H1 (cell line): Measurements from ENCODE around the gene ATP5MC2. TPM values are rescaled to one million over a fixed set of nuclear protein-coding genes. Genes with fewer than 3 reads are reported as not detected.

Experiments used
- CTCF ChIA-PET: fragments of 300-600 bp; sonication (Branson Sonifier 250); formaldehyde crosslinking; loops from one replicate; lab custom pipeline; 2021; ENCODE audit not compliant: partially characterized antibody; lab: Charles Lee
- POLR2A ChIA-PET: fragments of 300-600 bp; sonication (Branson Sonifier 250); formaldehyde crosslinking; loops from one replicate; lab custom pipeline; 2021; ENCODE audit warnings: inconsistent platforms; ENCODE audit not compliant: partially characterized antibody; lab: Charles Lee
- DNase-seq, 2 experiments: peaks; one replicate each; pipeline versions ENCODE4 v3.0.0 to v3.0.0-alpha.2; 2010 to 2022; ENCODE audit warnings: low spot score in 2 of 2, low read depth in 1 of 2, mixed read lengths in 1 of 2
- FAIRE-seq: peaks from 2 replicates; lab custom pipeline; 2011; peaks lifted over from hg19 to GRCh38; lab: Jason Lieb, UNC
- H2AFZ ChIP-seq: 2 replicates; pipeline ENCODE4 v1.8.1; 2012; ENCODE audit warnings: low read length, inconsistent platforms
- H2AK5ac ChIP-seq: 2 replicates; pipeline ENCODE4 v1.6.1; 2013; ENCODE audit warnings: low read depth, low read length
- H2BK120ac ChIP-seq: replicated peaks from 2 replicates; pipeline ENCODE3; 2013; ENCODE audit warnings: low read depth, low read length, inconsistent platforms
- H2BK12ac ChIP-seq: 2 replicates; pipeline ENCODE4 v1.6.1; 2013; ENCODE audit warnings: low read depth, low read length
- H2BK15ac ChIP-seq: 2 replicates; pipeline ENCODE4 v1.6.1; 2013; ENCODE audit warnings: low read length
- H2BK20ac ChIP-seq: 2 replicates; pipeline ENCODE4 v1.6.1; 2013; ENCODE audit warnings: low read length
- H2BK5ac ChIP-seq: 2 replicates; pipeline ENCODE4 v1.6.1; 2013; ENCODE audit warnings: low read depth, low read length
- H3K14ac ChIP-seq: 2 replicates; pipeline ENCODE4 v1.6.1; 2013; ENCODE audit warnings: inconsistent platforms; ENCODE audit not compliant: insufficient read length
- H3K18ac ChIP-seq: 2 replicates; pipeline ENCODE4 v1.6.1; 2013; ENCODE audit warnings: low read length; ENCODE audit errors: extremely low read depth
- H3K23ac ChIP-seq: 2 replicates; pipeline ENCODE4 v1.6.1; 2013; ENCODE audit warnings: inconsistent platforms; ENCODE audit not compliant: insufficient read length
- H3K23me2 ChIP-seq: 2 replicates; pipeline ENCODE4 v1.6.1; 2013; ENCODE audit warnings: low read depth, low read length
- H3K27ac ChIP-seq: 2 replicates; pipeline ENCODE4 v1.6.1; 2011; ENCODE audit warnings: low read depth, low read length, inconsistent platforms
- H3K27me3 ChIP-seq, 4 experiments: replicated peaks in 1 of 4; 1 replicate in 1 of 4; 2 replicates in 3 of 4; pipeline versions ENCODE4 v1.6.1 to v1.8.1; 2011 to 2013; ENCODE audit warnings: low read length in 3 of 4, mild to moderate bottlenecking in 3 of 4, inconsistent platforms in 2 of 4, mixed read lengths in 2 of 4, moderate library complexity in 1 of 4; ENCODE audit not compliant: control insufficient read depth in 3 of 4, insufficient read depth in 3 of 4; ENCODE audit errors: extremely low read depth in 1 of 4
- H3K36me3 ChIP-seq, 4 experiments: 2 replicates each; pipeline versions ENCODE4 v1.6.1 to v1.8.1; 2011 to 2013; ENCODE audit warnings: mild to moderate bottlenecking in 4 of 4, low read length in 3 of 4, moderate library complexity in 2 of 4, control low read depth in 1 of 4, inconsistent platforms in 1 of 4; ENCODE audit not compliant: insufficient read depth in 4 of 4, control insufficient read depth in 2 of 4
- H3K4ac ChIP-seq: replicated peaks from 2 replicates; pipeline ENCODE3; 2013; ENCODE audit warnings: low read length, low read depth, mixed read lengths, inconsistent platforms; ENCODE audit not compliant: insufficient read length
- H3K4me1 ChIP-seq, 4 experiments: replicated peaks in 1 of 4; 1 replicate in 1 of 4; 2 replicates in 3 of 4; pipeline versions ENCODE4 v1.6.1 to v1.8.1; 2011 to 2013; ENCODE audit warnings: low read length in 3 of 4, inconsistent platforms in 2 of 4, mixed read lengths in 1 of 4; ENCODE audit not compliant: insufficient read depth in 4 of 4, control insufficient read depth in 3 of 4
- H3K4me2 ChIP-seq, 2 experiments: 2 replicates each; pipeline versions ENCODE4 v1.6.1 to v1.8.1; 2011 to 2013; ENCODE audit warnings: low read depth in 2 of 2, low read length in 2 of 2, control low read depth in 1 of 2, inconsistent platforms in 1 of 2, mild to moderate bottlenecking in 1 of 2; ENCODE audit not compliant: insufficient read depth in 1 of 2
- H3K4me3 ChIP-seq, 4 experiments: fragments of 200-600, 300-600 bp in 1 of 4; sonication (generic), shearing (Covaris generic), sonication (Bioruptor Twin) in 1 of 4; 2 replicates each; pipeline versions ENCODE4 v1.5.1 to v1.8.1; 2011 to 2016; ENCODE audit warnings: low read length in 4 of 4, low read depth in 3 of 4, control low read depth in 2 of 4, inconsistent platforms in 2 of 4, mild to moderate bottlenecking in 2 of 4, mixed read lengths in 1 of 4, moderate library complexity in 1 of 4; ENCODE audit not compliant: insufficient read depth in 2 of 4; ENCODE audit errors: extremely low read depth in 1 of 4
- H3K56ac ChIP-seq: replicated peaks from 2 replicates; pipeline ENCODE3; 2013; ENCODE audit warnings: low read depth, mild to moderate bottlenecking, mixed read lengths, low read length, inconsistent platforms; ENCODE audit not compliant: insufficient read length
- H3K79me1 ChIP-seq: 2 replicates; pipeline ENCODE4 v1.6.1; 2013; ENCODE audit warnings: low read depth, low read length, control low read depth
- H3K79me2 ChIP-seq, 2 experiments: 2 replicates each; pipeline versions ENCODE4 v1.6.1 to v1.8.1; 2012 to 2013; ENCODE audit warnings: low read length in 2 of 2, mild to moderate bottlenecking in 2 of 2, inconsistent platforms in 1 of 2; ENCODE audit not compliant: insufficient read depth in 2 of 2, control insufficient read depth in 1 of 2
- H3K9ac ChIP-seq, 4 experiments: replicated peaks in 1 of 4; 1 replicate in 1 of 4; 2 replicates in 3 of 4; pipeline versions ENCODE4 v1.6.1 to v1.8.1; 2011 to 2013; ENCODE audit warnings: low read depth in 3 of 4, low read length in 3 of 4, control low read depth in 2 of 4, mild to moderate bottlenecking in 2 of 4, moderate library complexity in 2 of 4, inconsistent platforms in 1 of 4; ENCODE audit errors: extremely low read depth in 1 of 4
- H3K9me3 ChIP-seq, 2 experiments: 2 replicates each; pipeline versions ENCODE4 v1.6.1 to v1.8.1; 2012 to 2013; ENCODE audit warnings: mild to moderate bottlenecking in 2 of 2, moderate library complexity in 2 of 2, control low read depth in 1 of 2, inconsistent platforms in 1 of 2, low read depth in 1 of 2, low read length in 1 of 2, mixed read lengths in 1 of 2; ENCODE audit not compliant: insufficient read depth in 2 of 2
- H4K20me1 ChIP-seq, 2 experiments: replicated peaks in 1 of 2; 2 replicates each; pipeline versions ENCODE3 to v1.8.1; 2011 to 2013; ENCODE audit warnings: inconsistent platforms in 2 of 2, low read length in 2 of 2, mild to moderate bottlenecking in 1 of 2; ENCODE audit not compliant: insufficient read depth in 2 of 2, control insufficient read depth in 1 of 2
- H4K5ac ChIP-seq: 2 replicates; pipeline ENCODE4 v1.6.1; 2013; ENCODE audit warnings: low read length, low read depth, mixed read lengths, inconsistent platforms; ENCODE audit not compliant: insufficient read length
- H4K8ac ChIP-seq: 2 replicates; pipeline ENCODE4 v1.8.0; 2013; ENCODE audit warnings: mild to moderate bottlenecking, moderate library complexity, low read length, inconsistent platforms; ENCODE audit not compliant: insufficient read depth; ENCODE audit errors: extremely low read depth
- H4K91ac ChIP-seq: replicated peaks from 2 replicates; pipeline ENCODE3; 2013; ENCODE audit warnings: low read length, mixed read lengths, inconsistent platforms; ENCODE audit not compliant: insufficient read length
- EP300 ChIP-seq, 2 experiments: IDR thresholded peaks; 1 replicate in 1 of 2; 2 replicates in 1 of 2; pipeline ENCODE4 v1.6.1; 2011 to 2012; ENCODE audit warnings: low read depth in 2 of 2, low read length in 2 of 2, mild to moderate bottlenecking in 2 of 2, borderline replicate concordance in 1 of 2, inconsistent platforms in 1 of 2, moderate library complexity in 1 of 2
- GTF2F1 ChIP-seq: IDR thresholded peaks from 2 replicates; pipeline ENCODE4 v1.6.1; 2012; ENCODE audit warnings: low read depth, low read length, improper control_type of control experiment, borderline replicate concordance
- RAD21 ChIP-seq, 2 experiments: IDR thresholded peaks in 1 of 2; conservative IDR thresholded peaks in 1 of 2; 2 replicates each; pipeline ENCODE4 v1.6.1; 2011; ENCODE audit warnings: low read depth in 2 of 2, low read length in 2 of 2, improper control_type of control experiment in 1 of 2, inconsistent platforms in 1 of 2, mild to moderate bottlenecking in 1 of 2, moderate library complexity in 1 of 2
- RFX5 ChIP-seq: IDR thresholded peaks from 2 replicates; pipeline ENCODE4 v1.6.1; 2011; ENCODE audit warnings: low read depth, low read length, improper control_type of control experiment, borderline replicate concordance
- TEAD4 ChIP-seq: IDR thresholded peaks from 2 replicates; pipeline ENCODE4 v1.6.1; 2012; ENCODE audit warnings: low read depth, low read length, inconsistent platforms, mixed read lengths
- WGBS, 2 experiments: shearing (Covaris generic) in 1 of 2; methylation state at CpG; one replicate each; pipeline versions ENCODE4 v1.1.6 to v1.1.7; 2013 to 2015; ENCODE audit warnings: low lambda C conversion rate in 2 of 2, mixed read lengths in 2 of 2, inconsistent platforms in 1 of 2, low coverage in 1 of 2, missing lambda C conversion rate in 1 of 2; ENCODE audit not compliant: insufficient replicate concordance in 2 of 2, insufficient coverage in 1 of 2, insufficient read length in 1 of 2; ENCODE audit errors: extremely low coverage in 1 of 2, missing lambda C conversion rate in 1 of 2; 5-methylcytosine and 5-hydroxymethylcytosine counted together
- polyA plus RNA-seq, 7 experiments: library from polyadenylated mRNA; depleted of rRNA in 3 of 7; stranded (reverse) in 5 of 7; unstranded in 2 of 7; fragments of >200 nt in 5 of 7; fragments of 200-250 nt in 2 of 7; gene quantifications; 1 replicate in 5 of 7; 2 replicates in 1 of 7; 4 replicates in 1 of 7; pipeline versions ENCODE4 v1.2.1 to v1.2.3, GENCODE V29; 2011 to 2013; ENCODE audit warnings: missing spikeins in 2 of 7, mixed read lengths in 2 of 7
- total RNA-seq: library from RNA; stranded (reverse); fragmentation: NEBNext Ultra II Directional; extraction: Animal tissue kit (Norgen Biotek cat#: 25700); gene quantifications from 2 replicates; pipeline ENCODE4 v1.2.1, GENCODE V29; 2021
- TF ChIP-seq, protein P1 (sequence below), 3 experiments: IDR thresholded peaks; 1 replicate in 2 of 3; 2 replicates in 1 of 3; pipeline versions ENCODE4 v1.5.1 to v1.6.1; 2011; ENCODE audit warnings: low read length in 3 of 3, mild to moderate bottlenecking in 3 of 3, inconsistent platforms in 2 of 3, low read depth in 1 of 3, moderate library complexity in 1 of 3; ENCODE audit not compliant: insufficient read depth in 1 of 3; ENCODE audit errors: control extremely low read depth in 1 of 3

The ATP5MC2 gene
- total and polyA plus RNA-seq, 2 of the 8 experiments (the other 6 are each of a cell fraction or from before 2014, with no cell fraction given): 408 to 952 TPM

DNA sequence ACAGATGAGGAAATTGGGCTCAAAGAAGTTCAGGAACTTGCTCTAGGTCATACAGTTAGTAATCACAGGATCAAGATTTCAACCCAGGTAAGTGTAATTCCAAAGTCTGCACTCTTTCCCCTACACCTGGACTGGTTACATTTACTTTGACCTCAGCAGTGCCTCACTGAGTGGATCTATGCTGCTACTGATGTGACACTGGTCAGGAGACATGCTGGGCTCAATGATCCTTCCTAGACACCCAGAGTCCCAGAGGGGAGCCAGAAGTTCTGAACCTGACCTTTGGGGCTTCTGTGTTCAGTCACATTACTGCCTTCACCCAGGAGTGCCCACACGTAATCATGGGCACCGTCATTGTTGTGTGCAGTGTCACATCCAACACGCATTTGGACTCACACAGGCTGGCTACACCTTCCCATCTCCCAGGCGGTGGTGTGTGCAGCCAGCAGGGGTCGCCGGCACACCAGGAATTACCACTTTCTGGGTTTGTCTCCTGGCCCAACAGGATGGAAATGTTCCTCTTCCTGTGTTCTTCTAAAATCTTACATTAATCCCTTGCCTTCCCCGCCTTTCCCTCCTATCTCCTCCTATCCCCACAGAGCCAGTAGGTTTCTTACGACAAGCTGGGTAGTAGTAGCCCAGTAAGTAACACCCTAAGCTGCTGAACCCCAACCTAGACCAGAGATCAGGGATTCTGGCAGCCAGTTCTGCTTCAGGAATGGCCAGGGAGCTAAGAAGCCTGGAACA lies 25.8 kb upstream of the ATP5MC2 start:
- Histone ChIP-seq H3K79me1 (no peaks in the 10 kb centered on the region), H4K8ac (no peak overlapping the region), H2BK120ac (no peak overlapping the region), H2BK20ac (no peak overlapping the region), H2BK12ac (0 out of 2 replicates have a peak overlapping the region, but pooled peaks have one; percentile 77), H3K79me2 (no peaks in the 10 kb centered on the region), H4K91ac (no peak overlapping the region), H3K56ac (no peak overlapping the region), H3K23me2 (peaks cover under 1% of the 10 kb centered on the region; the same call in 1 of the 2 replicates), H3K9me3 (no peaks in the 10 kb centered on the region), H3K23ac (no peak overlapping the region), H4K20me1 (no peaks in the 10 kb centered on the region), H3K27ac (no peak overlapping the region), H4K5ac (no peak overlapping the region), H3K4me3 (no peak overlapping the region), H3K9ac (no peak overlapping the region), H3K4me2 (no peak overlapping the region; a peak in 1 of 4 replicates), H3K4me1 (peaks cover 0 to 7% (median under 1%) of the 10 kb centered on the region in 4 experiments; a peak in 4 of 7 replicates), H3K36me3 (no peaks in the 10 kb centered on the region), H3K14ac (no peak overlapping the region), H2BK5ac (no peak overlapping the region), H2BK15ac (0 out of 2 replicates have a peak overlapping the region, but pooled peaks have one; percentile 36), H3K4ac (no peak overlapping the region), H2AK5ac (no peak overlapping the region), H2AFZ (peak overlapping the region; percentile 98), H3K18ac (peak overlapping the region; percentile 85), H3K27me3 (peaks cover 8 to 18% (median 16%) of the 10 kb centered on the region in 4 experiments)
- CTCF ChIA-PET: interaction anchor here (0.7 to 10.0 kb wide), 23 partner anchors 8 to 286 kb away, joined by 3 to 531 read pairs (median 4); partner anchors contain the start of genes CALCOCO1 and CISTR
- FAIRE-seq: peak; percentile 80
- TF ChIP-seq EP300 (IDR thresholded peaks at IDR 0.05; ENCODE audit: borderline replicate concordance in 1 of 2, low read depth in 2 of 2, low read length in 2 of 2) (no peak), RAD21 (IDR thresholded peaks at IDR 0.05 in 1 of 2, conservative IDR thresholded peaks at IDR 0.05 in 1 of 2; ENCODE audit: low read depth in 2 of 2, low read length in 2 of 2) (peak; percentile 96 to 99), RFX5 (no peak), GTF2F1 (no peak), TEAD4 (no peak)
- TF ChIP-seq, protein P1, sequence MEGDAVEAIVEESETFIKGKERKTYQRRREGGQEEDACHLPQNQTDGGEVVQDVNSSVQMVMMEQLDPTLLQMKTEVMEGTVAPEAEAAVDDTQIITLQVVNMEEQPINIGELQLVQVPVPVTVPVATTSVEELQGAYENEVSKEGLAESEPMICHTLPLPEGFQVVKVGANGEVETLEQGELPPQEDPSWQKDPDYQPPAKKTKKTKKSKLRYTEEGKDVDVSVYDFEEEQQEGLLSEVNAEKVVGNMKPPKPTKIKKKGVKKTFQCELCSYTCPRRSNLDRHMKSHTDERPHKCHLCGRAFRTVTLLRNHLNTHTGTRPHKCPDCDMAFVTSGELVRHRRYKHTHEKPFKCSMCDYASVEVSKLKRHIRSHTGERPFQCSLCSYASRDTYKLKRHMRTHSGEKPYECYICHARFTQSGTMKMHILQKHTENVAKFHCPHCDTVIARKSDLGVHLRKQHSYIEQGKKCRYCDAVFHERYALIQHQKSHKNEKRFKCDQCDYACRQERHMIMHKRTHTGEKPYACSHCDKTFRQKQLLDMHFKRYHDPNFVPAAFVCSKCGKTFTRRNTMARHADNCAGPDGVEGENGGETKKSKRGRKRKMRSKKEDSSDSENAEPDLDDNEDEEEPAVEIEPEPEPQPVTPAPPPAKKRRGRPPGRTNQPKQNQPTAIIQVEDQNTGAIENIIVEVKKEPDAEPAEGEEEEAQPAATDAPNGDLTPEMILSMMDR (IDR thresholded peaks at IDR 0.05; ENCODE audit: control extremely low read depth in 1 of 3, insufficient read depth in 1 of 3, low read depth in 1 of 3, low read length in 3 of 3): peak; percentile 97 to 100 (median 98)
- POLR2A ChIA-PET: interaction anchor here (0.9 to 2.3 kb wide), 4 partner anchors 42 to 192 kb away, joined by 3 to 5 read pairs (median 4); partner anchors contain the start of gene CISTR
- WGBS, 2 experiments: 3% methylated on average over 8 of the region's 8 CpGs; no CpG with 5 or more reads in 1 of the 2 experiments
- peak in 1 of 2 experiments; percentile 91 for DNase-seq
